ENCODE data around the gene SREBF1.

The SREBF1 gene

DNA sequence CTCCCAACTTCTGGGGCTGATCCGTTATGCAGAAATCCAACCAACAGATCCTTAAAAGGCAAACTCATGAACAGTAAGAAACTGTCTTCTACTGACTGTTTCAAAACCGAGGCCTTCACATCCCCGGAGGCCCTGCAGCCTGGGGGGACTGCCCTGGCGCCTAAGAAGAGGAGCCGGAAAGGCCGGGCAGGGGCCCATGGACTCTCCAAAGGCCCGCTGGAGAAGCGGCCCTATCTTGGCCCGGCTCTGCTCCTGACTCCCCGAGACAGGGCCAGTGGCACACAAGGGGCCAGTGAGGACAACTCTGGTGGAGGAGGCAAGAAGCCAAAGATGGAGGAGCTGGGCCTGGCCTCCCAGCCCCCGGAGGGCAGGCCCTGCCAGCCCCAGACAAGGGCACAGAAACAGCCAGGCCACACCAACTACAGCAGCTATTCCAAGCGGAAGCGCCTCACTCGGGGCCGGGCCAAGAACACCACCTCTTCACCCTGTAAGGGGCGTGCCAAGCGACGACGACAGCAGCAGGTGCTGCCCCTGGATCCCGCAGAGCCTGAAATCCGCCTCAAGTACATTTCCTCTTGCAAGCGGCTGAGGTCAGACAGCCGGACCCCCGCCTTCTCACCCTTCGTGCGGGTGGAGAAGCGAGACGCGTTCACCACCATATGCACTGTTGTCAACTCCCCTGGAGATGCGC is 39.5 kb downstream of the SREBF1 start:
- TF ChIP-seq ZNF274 (IDR thresholded peaks at IDR 0.05; ENCODE audit: low read depth, low read length), result no peak
- H3K4me3 ChIP-seq (ENCODE audit: low read length), result no peak overlapping the region

- TF ChIP-seq ZNF274 (IDR thresholded peaks at IDR 0.05; ENCODE audit: low read depth, low read length), result no peak
- H3K4me3 ChIP-seq (ENCODE audit: low read length), result no peak overlapping the region
These were observed 40.1 kb downstream of the SREBF1 start for GRCh38 chr17:17796787-17797061.

- TF ChIP-seq ZNF274 (IDR thresholded peaks at IDR 0.05; ENCODE audit: low read depth, low read length), result no peak
- H3K4me3 ChIP-seq (ENCODE audit: low read length), result no peak overlapping the region
These were observed 40.6 kb downstream of the SREBF1 start for GRCh38 chr17:17795946-17796786.

DNA sequence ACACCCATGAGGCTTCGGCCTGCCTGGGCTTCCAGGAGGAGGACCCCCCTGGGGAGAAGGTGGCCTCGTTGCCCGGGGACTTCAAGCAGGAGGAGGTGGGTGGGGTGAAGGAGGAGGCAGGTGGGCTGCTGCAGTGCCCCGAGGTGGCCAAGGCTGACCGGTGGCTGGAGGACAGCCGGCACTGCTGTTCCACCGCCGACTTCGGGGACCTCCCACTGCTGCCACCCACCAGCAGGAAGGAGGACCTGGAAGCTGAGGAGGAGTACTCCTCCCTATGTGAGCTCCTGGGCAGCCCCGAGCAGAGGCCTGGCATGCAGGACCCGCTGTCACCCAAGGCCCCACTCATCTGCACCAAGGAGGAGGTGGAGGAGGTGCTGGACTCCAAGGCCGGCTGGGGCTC is 41.5 kb downstream of the SREBF1 start:
- no peak for TF ChIP-seq ZNF274 (IDR thresholded peaks at IDR 0.05; ENCODE audit: low read depth, low read length)

DNA sequence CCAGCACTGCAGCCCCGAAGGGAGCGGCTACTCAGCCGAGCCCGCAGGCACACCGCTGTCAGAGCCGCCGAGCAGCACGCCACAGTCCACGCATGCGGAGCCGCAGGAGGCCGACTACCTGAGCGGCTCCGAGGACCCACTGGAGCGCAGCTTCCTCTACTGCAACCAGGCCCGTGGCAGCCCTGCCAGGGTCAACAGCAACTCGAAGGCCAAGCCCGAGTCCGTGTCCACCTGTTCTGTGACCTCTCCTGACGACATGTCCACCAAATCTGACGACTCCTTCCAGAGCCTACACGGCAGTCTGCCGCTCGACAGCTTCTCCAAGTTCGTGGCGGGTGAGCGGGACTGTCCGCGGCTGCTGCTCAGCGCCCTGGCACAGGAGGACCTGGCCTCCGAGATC is 42.4 kb downstream of the SREBF1 start:
- no peak for TF ChIP-seq ZNF274 (IDR thresholded peaks at IDR 0.05; ENCODE audit: low read depth, low read length)
- H3K4me3 ChIP-seq (ENCODE audit: low read length), result no peak overlapping the region

More for the DNA sequence above, 41.5 kb downstream of the SREBF1 start:
- no peak overlapping the region for H3K4me3 ChIP-seq (ENCODE audit: low read length)

- no peak for TF ChIP-seq ZNF274 (IDR thresholded peaks at IDR 0.05; ENCODE audit: low read depth, low read length)
- H3K4me3 ChIP-seq (ENCODE audit: low read length), result no peak overlapping the region
These were observed 43.2 kb downstream of the SREBF1 start for GRCh38 chr17:17793378-17794214.

DNA sequence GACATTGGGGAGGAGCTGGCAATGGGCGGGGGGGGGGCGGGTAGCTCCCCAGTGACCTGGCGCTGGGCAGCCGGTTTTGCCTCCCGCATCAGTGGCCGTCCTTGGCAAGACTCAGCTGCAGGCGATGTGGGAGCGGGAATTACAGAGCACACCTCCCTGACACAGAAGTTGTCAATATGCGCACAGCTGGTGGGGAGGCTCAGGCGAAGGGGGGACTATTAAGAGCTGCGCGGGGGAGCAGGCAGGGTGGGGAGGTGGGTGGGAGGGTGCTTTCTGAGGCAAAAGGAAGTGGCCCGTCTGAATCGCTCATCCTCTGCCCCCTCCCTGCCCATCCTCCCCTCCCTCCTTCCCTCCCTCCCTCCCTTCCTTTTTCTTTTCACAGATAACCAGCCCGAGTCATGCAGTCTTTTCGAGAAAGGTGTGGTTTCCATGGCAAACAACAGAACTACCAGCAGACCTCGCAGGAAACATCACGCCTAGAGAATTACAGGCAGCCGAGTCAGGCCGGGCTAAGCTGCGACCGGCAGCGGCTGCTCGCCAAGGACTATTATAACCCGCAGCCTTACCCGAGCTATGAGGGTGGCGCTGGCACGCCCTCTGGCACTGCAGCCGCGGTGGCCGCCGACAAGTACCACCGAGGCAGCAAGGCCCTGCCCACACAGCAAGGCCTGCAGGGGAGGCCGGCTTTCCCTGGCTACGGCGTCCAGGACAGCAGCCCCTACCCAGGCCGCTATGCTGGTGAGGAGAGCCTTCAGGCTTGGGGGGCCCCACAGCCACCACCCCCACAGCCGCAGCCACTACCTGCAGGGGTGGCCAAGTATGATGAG is 44.0 kb downstream of the SREBF1 start:
- TF ChIP-seq ZNF274 (IDR thresholded peaks at IDR 0.05; ENCODE audit: low read depth, low read length), result no peak
- H3K4me3 ChIP-seq (ENCODE audit: low read length), result no peak overlapping the region

GRCh38 chr17:17792037-17792550 is 44.7 kb downstream of the SREBF1 start:
- H3K4me3 ChIP-seq (ENCODE audit: low read length), result no peak overlapping the region
- TF ChIP-seq ZNF274 (IDR thresholded peaks at IDR 0.05; ENCODE audit: low read depth, low read length), result no peak

DNA sequence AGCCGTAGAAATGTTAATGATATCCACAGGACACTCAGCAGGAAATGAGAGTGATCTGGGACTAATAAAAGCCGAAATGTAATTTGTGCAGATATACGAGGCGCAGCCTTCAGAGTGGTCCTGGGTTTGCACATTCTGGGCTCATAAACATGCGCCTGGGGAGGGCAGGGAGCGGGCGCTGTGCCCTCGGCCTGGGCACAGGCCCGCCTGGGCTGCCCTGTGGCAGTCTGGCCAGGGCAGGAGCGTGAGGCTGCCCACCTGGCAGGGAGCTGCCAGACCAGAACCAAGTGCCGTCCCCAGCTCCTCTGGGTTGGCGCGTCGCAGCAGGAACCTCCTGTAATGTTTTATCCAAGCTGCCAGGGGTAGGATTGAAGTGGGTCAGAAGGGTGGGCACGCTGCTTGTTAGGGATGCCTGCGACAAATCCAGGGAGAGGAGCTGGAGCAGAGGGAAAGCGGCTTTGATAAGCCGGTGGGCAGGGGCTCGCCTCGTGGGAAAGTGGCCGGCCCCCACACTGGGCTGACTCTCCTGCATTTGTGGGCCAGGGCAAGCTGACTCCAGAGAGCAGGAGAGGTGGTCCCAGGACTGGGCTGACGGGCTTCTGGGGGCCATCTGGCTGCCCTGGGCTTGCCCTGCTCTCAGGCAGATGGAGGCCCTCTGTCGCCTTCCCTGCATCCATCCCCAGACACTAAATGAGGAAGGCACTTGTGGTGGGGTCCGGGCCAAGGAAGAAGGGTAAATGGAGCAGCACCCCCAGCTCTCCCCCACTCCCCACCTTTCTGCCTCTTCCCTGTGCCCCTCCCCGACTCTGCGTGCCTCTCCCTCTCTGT is 45.9 kb downstream of the SREBF1 start:
- TF ChIP-seq ZNF274 (IDR thresholded peaks at IDR 0.05; ENCODE audit: low read depth, low read length), result no peak

GRCh38 chr17:17789828-17790636 is 46.8 kb downstream of the SREBF1 start:
- H3K4me3 ChIP-seq (ENCODE audit: low read length), result no peak overlapping the region
- TF ChIP-seq ZNF274 (IDR thresholded peaks at IDR 0.05; ENCODE audit: low read depth, low read length), result no peak

More for the DNA sequence above, 45.9 kb downstream of the SREBF1 start:
- no peak overlapping the region for H3K4me3 ChIP-seq (ENCODE audit: low read length)

GRCh38 chr17:17789410-17789809 is 47.4 kb downstream of the SREBF1 start:
- no peak for TF ChIP-seq ZNF274 (IDR thresholded peaks at IDR 0.05; ENCODE audit: low read depth, low read length)
- H3K4me3 ChIP-seq (ENCODE audit: low read length), result no peak overlapping the region

DNA sequence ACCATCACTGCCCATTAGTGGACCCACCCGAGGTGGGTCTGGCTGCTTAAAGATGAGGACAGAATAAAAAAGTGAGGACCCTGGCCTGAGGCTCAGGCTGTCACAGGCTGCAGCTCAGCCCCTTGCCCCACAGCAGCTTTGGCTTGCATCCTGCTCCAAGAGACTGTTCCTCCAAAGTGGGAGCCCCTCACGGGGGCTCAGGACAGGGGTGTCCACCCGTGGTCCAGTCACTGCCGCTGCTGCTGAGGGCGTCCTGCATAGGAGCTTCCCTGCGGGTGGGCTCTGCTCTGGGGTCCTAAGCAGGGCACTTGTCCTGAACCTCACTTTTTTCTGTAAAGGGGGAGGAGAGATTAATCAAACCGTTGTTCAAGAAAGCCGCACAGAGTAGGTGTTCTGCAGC is 47.8 kb downstream of the SREBF1 start:
- H3K4me3 ChIP-seq (ENCODE audit: low read length), result no peak overlapping the region

More for the DNA sequence above, 47.8 kb downstream of the SREBF1 start:
- TF ChIP-seq ZNF274 (IDR thresholded peaks at IDR 0.05; ENCODE audit: low read depth, low read length), result no peak
